Heart left ventricle (tissue), 16 donors: ENCODE results near the gene COL1A1. TPM values are rescaled to one million over a fixed set of nuclear protein-coding genes. Genes with fewer than 3 reads are reported as not detected.

Experiments
- ATAC-seq, 4 donors: fragments of 200-7000 bp; cut with Tn5 transposase; one replicate each; pipeline ENCODE4 v1.9.1; 2020 to 2022; ENCODE audit warnings: moderate library complexity in 4 of 4, mild to moderate bottlenecking in 3 of 4, moderate number of reproducible peaks in 1 of 4
- DNase-seq, 5 donors: peaks; one replicate each; pipeline ENCODE4 v3.0.0-alpha.2; 2020
- H3K27ac ChIP-seq, 12 donors: fragments of 200-600 bp; sonication (generic) in 4 of 12; one replicate each; pipeline versions ENCODE4 v1.5.0 to v1.8.0; 2016 to 2022; ENCODE audit warnings: mild to moderate bottlenecking in 2 of 12
- H3K27me3 ChIP-seq, 9 donors: fragments of 200-600 bp; sonication (generic) in 2 of 9; one replicate each; pipeline versions ENCODE4 v1.5.1 to v1.8.0; 2016 to 2022; ENCODE audit warnings: mild to moderate bottlenecking in 3 of 9
- H3K36me3 ChIP-seq, 9 donors: fragments of 200-600 bp; sonication (generic) in 2 of 9; one replicate each; pipeline versions ENCODE4 v1.5.0 to v1.8.0; 2018 to 2022; ENCODE audit warnings: mild to moderate bottlenecking in 2 of 9
- H3K4me1 ChIP-seq, 12 donors: fragments of 200-600 bp; sonication (generic) in 4 of 12; one replicate each; pipeline versions ENCODE4 v1.5.0 to v1.8.0; 2016 to 2022; ENCODE audit warnings: mild to moderate bottlenecking in 3 of 12
- H3K4me3 ChIP-seq, 12 donors: fragments of 200-600 bp; sonication (generic) in 4 of 12; one replicate each; pipeline versions ENCODE4 v1.5.0 to v1.8.0; 2017 to 2022; ENCODE audit warnings: mild to moderate bottlenecking in 9 of 12, moderate library complexity in 4 of 12
- H3K9me3 ChIP-seq, 12 donors: fragments of 200-600 bp; sonication (generic) in 4 of 12; one replicate each; pipeline versions ENCODE4 v1.5.0 to v1.8.0; 2016 to 2022; ENCODE audit warnings: mild to moderate bottlenecking in 1 of 12
- CTCF ChIP-seq, 12 donors: fragments of 200-600 bp; sonication (generic) in 4 of 12; IDR thresholded peaks; one replicate each; pipeline versions ENCODE4 v1.5.0 to v1.8.0; 2018 to 2022; ENCODE audit warnings: antibody characterized with exemption in 12 of 12, mild to moderate bottlenecking in 5 of 12
- POLR2A ChIP-seq, 2 donors: fragments of 450-650 bp; IDR thresholded peaks; one replicate each; pipeline ENCODE4 v1.6.1; 2017; ENCODE audit warnings: antibody characterized with exemption in 2 of 2, mild to moderate bottlenecking in 2 of 2, moderate library complexity in 2 of 2
- WGBS, 4 donors: extraction: QIAGEN DNeasy Blood & Tissue Kit in 2 of 4; methylation state at CpG; one replicate each; pipeline versions ENCODE4 v1.1.5 to v1.1.7; 2013 to 2018; 5-methylcytosine and 5-hydroxymethylcytosine counted together
- intact Hi-C, 10 donors: fragments of 100-400 bp; cut with DNase I; formaldehyde crosslinking; loops; one replicate each; pipeline versions ENCODE4 v1.11.1 to v1.14.2; 2022
- polyA plus RNA-seq, 2 donors: library from polyadenylated mRNA; stranded (reverse); fragments of 200-250 nt; gene quantifications; one replicate each; pipeline ENCODE4 v1.2.3, GENCODE V29; 2013
- total RNA-seq, 9 donors: library from RNA; depleted of rRNA in 2 of 9; stranded (reverse); fragments of >200 nt in 2 of 9; fragmentation: NEBNext Ultra II Directional in 3 of 9; extraction: Animal tissue kit (Norgen Biotek cat#: 25700) in 3 of 9; gene quantifications; one replicate each; pipeline versions ENCODE4 v1.1.0 to v1.2.4, GENCODE V29; 2016 to 2023
- donor health status: ischemic (EF 13 %, LVEDD 7.1; RV severe dilation, severe dysfunction).
- donor health status: healthy with polysubstance abuse.
- donor health status: DM: no; HTN: yes; CAD: no.
- donor health status: DM: no; HTN: no; CAD: no.
- donor health status: ischemic (EF 25% LVEDD 6.9; RV normal size, moderate dysfunction).
- donor health status: ischemic (EF 25% LVEDD 5.7; RV mildly dilated, moderate dysfunction).
- donor health status: healthy.
- donor health status: DM: yes; HTN: yes; CAD: no.
- donor health status: ischemic (EF 35%, LVEDD 5.7; RV mildly dilated, moderate dysfunction).
- donor health status: nonischemic (EF 11% LVEDD 7.7; RV severe dilation, severe dysfunction).
- donor health status: DM: yes; HTN: yes; CAD: no.
- donor health status: PGD.
- donor health status: ischemic (EF 29% LVEDD 5.4; RV normal size, mild dysfunction).
- donor health status: nonischemic (EF 23%, LVEDD 6.1; RV moderate dilation, normal function).

The COL1A1 gene
- total and polyA plus RNA-seq, 11 donors = 10.2 to 897 (median 55.4) TPM

DNA sequence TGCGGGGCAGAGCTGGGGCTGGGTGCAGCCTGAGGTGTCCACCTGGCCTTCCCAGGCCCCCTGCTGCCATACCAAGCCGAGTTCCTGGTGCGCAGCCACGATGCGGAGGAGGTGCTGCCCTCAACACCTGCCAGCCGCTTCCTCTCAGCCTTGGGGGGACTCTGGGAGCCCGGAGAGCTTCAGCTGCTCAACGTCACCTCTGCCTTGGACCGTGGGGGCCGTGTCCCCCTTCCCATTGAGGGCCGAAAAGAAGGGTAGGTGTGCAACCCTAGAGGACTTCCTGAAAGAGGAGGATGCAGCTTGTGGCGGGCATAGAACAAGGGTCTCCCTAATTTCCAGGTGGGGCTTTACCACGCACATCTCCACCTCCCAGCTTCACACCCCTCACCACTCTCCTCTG lies 33.1 kb downstream of the COL1A1 start:
- peaks cover 0 to 9% (median 3%) of the 10 kb centered on the region in 9 donors for H3K36me3 ChIP-seq
- peaks cover 0 to 80% (median 18%) of the 10 kb centered on the region in 12 donors for H3K4me1 ChIP-seq
- H3K27me3 ChIP-seq = no peaks in the 10 kb centered on the region
- intact Hi-C loops = loop anchor here in 6 of 10 donors (2.0 to 10.0 kb wide), 3 partner anchors 30 to 54 kb away; partner anchors contain the start of gene SAMD14 (in 3 of the 6)
- ATAC-seq = no peak
- H3K9me3 ChIP-seq = no peaks in the 10 kb centered on the region
- DNase-seq = peak in 2 of 5 donors; percentile 19 to 25
- no peak overlapping the region for H3K4me3 ChIP-seq
- TF ChIP-seq POLR2A (IDR thresholded peaks at IDR 0.05) = no peak
- no peak for TF ChIP-seq CTCF (IDR thresholded peaks at IDR 0.05)
- peak overlapping the region in 1 of 12 donors; percentile 94 for H3K27ac ChIP-seq
- 73 to 81% (median 76%) methylated on average over 8 to 13 of the region's 13 CpGs for WGBS, 4 donors

- WGBS, 4 donors = 68 to 82% (median 70%) methylated on average over 15 to 19 of the region's 19 CpGs
- H3K27me3 ChIP-seq = no peaks in the 10 kb centered on the region
- TF ChIP-seq POLR2A (IDR thresholded peaks at IDR 0.05) (no peak), CTCF (IDR thresholded peaks at IDR 0.05) (no peak)
- peaks cover 0 to 9% (median 3%) of the 10 kb centered on the region in 9 donors for H3K36me3 ChIP-seq
- peaks cover 0 to 75% (median 17%) of the 10 kb centered on the region in 12 donors for H3K4me1 ChIP-seq
- peak overlapping the region in 9 of 12 donors; percentile 7 to 57 (median 37) for H3K4me3 ChIP-seq
- DNase-seq (peak in 1 of 5 donors; percentile 23), ATAC-seq (no peak)
- no peaks in the 10 kb centered on the region for H3K9me3 ChIP-seq
- intact Hi-C loops = loop anchor here in 5 of 10 donors (5.0 to 10.0 kb wide), 2 partner anchors 35 to 53 kb away; partner anchors contain the start of gene SAMD14 (in 3 of the 5)
- H3K27ac ChIP-seq = peak overlapping the region in 9 of 12 donors; percentile 13 to 94 (median 46)
Measured at GRCh38 chr17:50167371-50167770, 34.1 kb downstream of the COL1A1 start.

GRCh38 chr17:50166518-50167181 lies 34.8 kb downstream of the COL1A1 start:
- Histone ChIP-seq H3K27me3 (no peaks in the 10 kb centered on the region), H3K9me3 (no peaks in the 10 kb centered on the region), H3K36me3 (peaks cover 0 to 9% (median 3%) of the 10 kb centered on the region in 9 donors), H3K27ac (peak overlapping the region; percentile 86 to 100 (median 94)), H3K4me1 (peaks cover 0 to 74% (median 23%) of the 10 kb centered on the region in 12 donors), H3K4me3 (peak overlapping the region; percentile 28 to 64 (median 47))
- ATAC-seq = no peak
- intact Hi-C loops = loop anchor here in 5 of 10 donors (5.0 to 10.0 kb wide), 2 partner anchors 34 to 52 kb away; partner anchors contain the start of gene SAMD14 (in 3 of the 5)
- no peak for TF ChIP-seq CTCF (IDR thresholded peaks at IDR 0.05)
- TF ChIP-seq POLR2A (IDR thresholded peaks at IDR 0.05) = no peak
- 31 to 55% (median 50%) methylated on average over 7 of the region's 7 CpGs for WGBS, 4 donors
- DNase-seq = peak in 2 of 5 donors; percentile 5 to 23

DNA sequence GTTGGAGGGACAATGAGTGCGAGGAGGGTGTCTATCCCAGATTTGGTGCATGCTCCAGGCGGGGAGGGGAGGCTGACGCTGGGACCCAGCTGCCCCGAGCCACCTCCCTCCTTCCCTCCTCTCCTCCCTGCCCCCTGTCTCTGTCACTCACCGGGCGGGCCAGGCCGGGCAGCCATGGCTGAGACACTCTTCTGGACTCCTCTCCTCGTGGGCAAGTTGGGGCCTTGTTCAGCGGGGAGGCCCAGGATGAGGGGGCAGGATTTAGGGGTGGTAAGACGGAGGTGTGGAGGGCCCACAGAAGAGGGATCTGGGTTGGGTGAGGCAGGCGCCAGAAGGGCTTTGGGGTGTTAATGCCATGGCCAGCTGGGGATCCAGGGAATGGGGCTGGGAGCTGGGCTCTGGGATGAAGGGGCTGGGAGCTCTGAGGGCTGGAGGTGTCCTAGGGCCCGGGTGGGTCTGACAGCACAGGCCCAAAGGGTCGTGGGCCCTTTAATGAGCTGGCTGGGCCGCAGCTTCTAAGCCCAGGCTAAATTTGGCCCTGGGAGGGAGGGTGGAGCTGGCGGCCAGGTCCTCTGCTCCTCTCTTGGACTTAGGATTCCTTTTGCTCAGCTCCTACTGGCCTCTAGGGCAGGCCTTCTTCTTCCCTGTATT lies 35.4 kb downstream of the COL1A1 start, which contains the start of gene SGCA:
TSS of gene SGCA (plus strand) at position 139 of the 651 bp plus-strand sequence. CDS start at position 175, 36 bp downstream.
- intact Hi-C loops = loop anchor here in 5 of 10 donors (5.0 to 10.0 kb wide), 2 partner anchors 34 to 51 kb away; partner anchors contain the start of gene SAMD14 (in 3 of the 5)
- TF ChIP-seq POLR2A (IDR thresholded peaks at IDR 0.05) (peak in 1 of 2 donors; percentile 22), CTCF (IDR thresholded peaks at IDR 0.05) (peak in 1 of 12 donors; percentile 25)
- peak; percentile 67 to 79 (median 76) for DNase-seq

More for the DNA sequence above, 35.4 kb downstream of the COL1A1 start, which contains the start of gene SGCA:
- H3K4me3 ChIP-seq = peak within 1 kb of the TSS; percentile 28 to 64 (median 47)
- ATAC-seq = peak; percentile 66 to 80 (median 70)
- no peaks in the 10 kb centered on the region for H3K27me3 ChIP-seq
- 29 to 54% (median 40%) methylated on average over 15 of the region's 15 CpGs for WGBS, 4 donors
- H3K36me3 ChIP-seq = peaks cover 0 to 9% (median 3%) of the 10 kb centered on the region in 9 donors
- H3K9me3 ChIP-seq = no peaks in the 10 kb centered on the region
- H3K4me1 ChIP-seq = peaks cover 0 to 70% (median 26%) of the 10 kb centered on the region in 12 donors
- H3K27ac ChIP-seq = peak within 1 kb of the TSS; percentile 86 to 100 (median 94)
